ENCODE results near the gene TBR1. TPM values are rescaled to one million over a fixed set of nuclear protein-coding genes. Genes with fewer than 3 reads are reported as not detected.

Gene TBR1
- total RNA-seq, 4 donors from 2014 or later = not detected

- H3K27ac ChIP-seq = no peak overlapping the region
- no peaks in the 10 kb centered on the region for H3K9me3 ChIP-seq
- H3K4me3 ChIP-seq = no peak overlapping the region
- H3K4me1 ChIP-seq = no peaks in the 10 kb centered on the region
- H3K36me3 ChIP-seq = peaks cover 0 to 41% (median 0%) of the 10 kb centered on the region in 3 donors
- H3K27me3 ChIP-seq = no peaks in the 10 kb centered on the region
- TF ChIP-seq POLR2A (IDR thresholded peaks at IDR 0.05) (no peak), EP300 (IDR thresholded peaks at IDR 0.05) (no peak), CTCF (IDR thresholded peaks at IDR 0.05) (no peak)
- DNase-seq (ENCODE audit: low spot score in 2 of 2) = no peak
- 90 to 92% methylated on average over 4 of the region's 4 CpGs for WGBS, 2 donors
Observed at GRCh38 chr2:161402297-161402696, 13.8 kb upstream of the TBR1 start.

GRCh38 chr2:161406316-161406715 lies 9.8 kb upstream of the TBR1 start:
- TF ChIP-seq POLR2A (IDR thresholded peaks at IDR 0.05) (no peak), EP300 (IDR thresholded peaks at IDR 0.05) (no peak), CTCF (IDR thresholded peaks at IDR 0.05) (no peak)
- no peak for DNase-seq (ENCODE audit: low spot score in 2 of 2)
- WGBS, 2 donors = 82% methylated on average over 5 of the region's 5 CpGs
- Histone ChIP-seq H3K36me3 (peaks cover 0 to 28% (median 0%) of the 10 kb centered on the region in 3 donors), H3K4me1 (no peaks in the 10 kb centered on the region), H3K27me3 (no peaks in the 10 kb centered on the region), H3K9me3 (no peaks in the 10 kb centered on the region), H3K4me3 (no peak overlapping the region), H3K27ac (no peak overlapping the region)

- H3K4me3 ChIP-seq = no peak overlapping the region
- no peaks in the 10 kb centered on the region for H3K9me3 ChIP-seq
- H3K27me3 ChIP-seq = no peaks in the 10 kb centered on the region
- no peak for TF ChIP-seq EP300 (IDR thresholded peaks at IDR 0.05)
- TF ChIP-seq CTCF (IDR thresholded peaks at IDR 0.05) = no peak
- TF ChIP-seq POLR2A (IDR thresholded peaks at IDR 0.05) = no peak
- WGBS, 2 donors = 90 to 96% methylated on average over 2 of the region's 2 CpGs
- H3K4me1 ChIP-seq = no peaks in the 10 kb centered on the region
- H3K36me3 ChIP-seq = peaks cover 0 to 18% (median 0%) of the 10 kb centered on the region in 3 donors
- no peak overlapping the region for H3K27ac ChIP-seq
- no peak for DNase-seq (ENCODE audit: low spot score in 2 of 2)
Observed at GRCh38 chr2:161407597-161407996, 8.5 kb upstream of the TBR1 start.

- H3K27ac ChIP-seq = no peak overlapping the region
- TF ChIP-seq POLR2A (IDR thresholded peaks at IDR 0.05) = no peak
- no peak for TF ChIP-seq CTCF (IDR thresholded peaks at IDR 0.05)
- no peak for TF ChIP-seq EP300 (IDR thresholded peaks at IDR 0.05)
- H3K27me3 ChIP-seq = peaks cover 0 to 8% of the 10 kb centered on the region in 2 donors
Observed at GRCh38 chr2:161409308-161409907, 6.7 kb upstream of the TBR1 start.

GRCh38 chr2:161412346-161412745 lies 3.8 kb upstream of the TBR1 start:
- H3K27ac ChIP-seq = no peak overlapping the region
- no peak for DNase-seq (ENCODE audit: low spot score in 2 of 2)
- peaks cover 0 to 14% (median 0%) of the 10 kb centered on the region in 3 donors for H3K36me3 ChIP-seq
- H3K27me3 ChIP-seq = peaks cover 0 to 37% of the 10 kb centered on the region in 2 donors
- TF ChIP-seq CTCF (IDR thresholded peaks at IDR 0.05) (no peak), EP300 (IDR thresholded peaks at IDR 0.05) (no peak), POLR2A (IDR thresholded peaks at IDR 0.05) (no peak)
- no peak overlapping the region for H3K4me3 ChIP-seq
- peaks cover 0 to 36% (median 27%) of the 10 kb centered on the region in 4 donors for H3K4me1 ChIP-seq
- no peaks in the 10 kb centered on the region for H3K9me3 ChIP-seq

More at GRCh38 chr2:161409308-161409907, 6.7 kb upstream of the TBR1 start:
- 89 to 100% methylated on average over 1 of the region's 1 CpG for WGBS, 2 donors
- Histone ChIP-seq H3K4me1 (peaks cover 0 to 7% (median 5%) of the 10 kb centered on the region in 4 donors), H3K4me3 (no peak overlapping the region), H3K36me3 (peaks cover 0 to 14% (median 0%) of the 10 kb centered on the region in 3 donors), H3K9me3 (no peaks in the 10 kb centered on the region)
- DNase-seq (ENCODE audit: low spot score in 2 of 2) = no peak
